Mesenchymal stem cell (in vitro differentiated cells and primary cell): ENCODE measurements around the gene CD300LB.

ENCODE experiments used
- DNase-seq: peaks from one replicate; pipeline ENCODE4 v3.0.0-alpha.2; 2013
- H2AFZ ChIP-seq: one replicate; pipeline ENCODE4 v1.6.1; 2013; ENCODE audit warnings: low read depth, mild to moderate bottlenecking, control low read depth, inconsistent platforms, low read length, moderate library complexity
- H2AK5ac ChIP-seq: 2 replicates; pipeline ENCODE4 v1.6.1; 2013; ENCODE audit warnings: low read length, moderate library complexity, mild to moderate bottlenecking, inconsistent platforms; ENCODE audit not compliant: severe bottlenecking
- H2BK120ac ChIP-seq: one replicate; pipeline ENCODE4 v1.6.1; 2013; ENCODE audit warnings: low read depth, mild to moderate bottlenecking, inconsistent platforms, low read length, moderate library complexity
- H2BK12ac ChIP-seq, 2 experiments: one replicate each; pipeline ENCODE4 v1.6.1; 2013; ENCODE audit warnings: inconsistent platforms in 2 of 2, low read length in 2 of 2, mild to moderate bottlenecking in 2 of 2, moderate library complexity in 2 of 2, control low read depth in 1 of 2
- H2BK15ac ChIP-seq: one replicate; pipeline ENCODE4 v1.6.1; 2013; ENCODE audit warnings: mild to moderate bottlenecking, low read depth, inconsistent platforms; ENCODE audit not compliant: poor library complexity, severe bottlenecking
- H2BK5ac ChIP-seq: 2 replicates; pipeline ENCODE4 v1.6.1; 2013; ENCODE audit warnings: low read depth, mild to moderate bottlenecking, low read length, control low read depth, inconsistent platforms; ENCODE audit not compliant: poor library complexity, severe bottlenecking
- H3K14ac ChIP-seq, 2 experiments: one replicate each; pipeline ENCODE4 v1.6.1; 2013; ENCODE audit warnings: inconsistent platforms in 2 of 2, low read length in 2 of 2, control low read depth in 1 of 2, mild to moderate bottlenecking in 1 of 2, moderate library complexity in 1 of 2
- H3K18ac ChIP-seq, 2 experiments: one replicate each; pipeline ENCODE4 v1.6.1; 2013; ENCODE audit warnings: inconsistent platforms in 2 of 2, low read length in 2 of 2, control low read depth in 1 of 2, low read depth in 1 of 2, mild to moderate bottlenecking in 1 of 2
- H3K23ac ChIP-seq, 2 experiments: one replicate each; pipeline ENCODE4 v1.6.1; 2013; ENCODE audit warnings: inconsistent platforms in 2 of 2, low read length in 2 of 2, mild to moderate bottlenecking in 2 of 2, moderate library complexity in 2 of 2, control low read depth in 1 of 2
- H3K27ac ChIP-seq: 2 replicates; pipeline ENCODE4 v1.5.1; 2013; ENCODE audit warnings: mild to moderate bottlenecking, moderate library complexity, low read length, control low read depth, inconsistent platforms; ENCODE audit not compliant: poor library complexity, severe bottlenecking
- H3K27me3 ChIP-seq, 2 experiments: 2 replicates each; pipeline versions ENCODE4 v1.6.1 to v1.7.0; 2013; ENCODE audit warnings: low read length in 2 of 2, mild to moderate bottlenecking in 2 of 2, moderate library complexity in 2 of 2, control low read depth in 1 of 2, inconsistent platforms in 1 of 2; ENCODE audit not compliant: control insufficient read depth in 1 of 2, insufficient read depth in 1 of 2
- H3K36me3 ChIP-seq, 2 experiments: 2 replicates each; pipeline versions ENCODE4 v1.6.1 to v1.7.0; 2013; ENCODE audit warnings: low read length in 2 of 2, control low read depth in 1 of 2, inconsistent platforms in 1 of 2, low read depth in 1 of 2, mild to moderate bottlenecking in 1 of 2; ENCODE audit not compliant: insufficient read depth in 2 of 2, control insufficient read depth in 1 of 2
- H3K4ac ChIP-seq, 2 experiments: one replicate each; pipeline ENCODE4 v1.6.1; 2013; ENCODE audit warnings: inconsistent platforms in 2 of 2, low read length in 2 of 2, mild to moderate bottlenecking in 2 of 2, moderate library complexity in 2 of 2, control low read depth in 1 of 2, low read depth in 1 of 2
- H3K4me1 ChIP-seq: 2 replicates; pipeline ENCODE4 v1.6.1; 2013; ENCODE audit warnings: low read depth, low read length, control low read depth; ENCODE audit not compliant: control insufficient read depth, insufficient read depth
- H3K4me2 ChIP-seq: 2 replicates; pipeline ENCODE4 v1.6.1; 2013; ENCODE audit warnings: low read length, mild to moderate bottlenecking, inconsistent platforms; ENCODE audit not compliant: poor library complexity, severe bottlenecking
- H3K4me3 ChIP-seq, 2 experiments: 2 replicates each; pipeline versions ENCODE4 v1.5.1 to v1.7.0; 2013; ENCODE audit warnings: low read length in 2 of 2, mild to moderate bottlenecking in 2 of 2, control low read depth in 1 of 2, low read depth in 1 of 2; ENCODE audit not compliant: insufficient read depth in 1 of 2
- H3K79me1 ChIP-seq: replicated peaks from 2 replicates; pipeline ENCODE4 v1.6.1; 2013; ENCODE audit warnings: mild to moderate bottlenecking, control low read depth, low read length, inconsistent platforms; ENCODE audit not compliant: poor library complexity, severe bottlenecking
- H3K9ac ChIP-seq: 2 replicates; pipeline ENCODE4 v1.7.0; 2013; ENCODE audit warnings: mild to moderate bottlenecking, low read length, moderate library complexity
- H3K9me3 ChIP-seq: 2 replicates; pipeline ENCODE4 v1.7.0; 2013; ENCODE audit warnings: mild to moderate bottlenecking, low read length; ENCODE audit not compliant: control insufficient read depth
- H4K8ac ChIP-seq: one replicate; pipeline ENCODE4 v1.6.1; 2013; ENCODE audit warnings: inconsistent platforms, mild to moderate bottlenecking, low read length, moderate library complexity
- H4K91ac ChIP-seq: one replicate; pipeline ENCODE4 v1.6.1; 2013; ENCODE audit warnings: mild to moderate bottlenecking, low read length, inconsistent platforms
- WGBS: methylation state at CpG from one replicate; pipeline ENCODE4 v1.1.7; 2013; ENCODE audit warnings: mixed read lengths; 5-methylcytosine and 5-hydroxymethylcytosine counted together

Gene CD300LB

GRCh38 chr17:74522381-74523105, 8.7 kb downstream of the CD300LB start:
- Histone ChIP-seq H2BK12ac (no peak overlapping the region), H3K23ac (no peak overlapping the region), H3K4me2 (no peak overlapping the region), H3K4me1 (no peaks in the 10 kb centered on the region), H3K27me3 (peaks cover 0 to 15% of the 10 kb centered on the region in 2 experiments), H3K36me3 (no peaks in the 10 kb centered on the region), H3K27ac (no peak overlapping the region), H2BK120ac (no peak overlapping the region), H2AK5ac (no peak overlapping the region), H3K14ac (no peak overlapping the region), H4K8ac (no peak overlapping the region), H3K4me3 (no peak overlapping the region), H2BK5ac (no peak overlapping the region), H3K9me3 (peaks cover 19% of the 10 kb centered on the region), H2BK15ac (no peak overlapping the region), H2AFZ (no peak overlapping the region), H3K79me1 (no peaks in the 10 kb centered on the region), H3K9ac (no peak overlapping the region), H4K91ac (no peak overlapping the region), H3K18ac (no peak overlapping the region), H3K4ac (no peak overlapping the region)
- WGBS: 71% methylated on average over 10 of the region's 10 CpGs
- DNase-seq: no peak

- Histone ChIP-seq H3K4me3 (no peak overlapping the region), H3K4me2 (no peak overlapping the region), H3K4me1 (no peaks in the 10 kb centered on the region), H2BK15ac (no peak overlapping the region), H3K4ac (no peak overlapping the region), H2BK12ac (no peak overlapping the region), H2AK5ac (no peak overlapping the region), H2BK120ac (no peak overlapping the region), H3K27me3 (peaks cover 0 to 8% of the 10 kb centered on the region in 2 experiments), H4K8ac (no peak overlapping the region), H3K14ac (no peak overlapping the region), H2BK5ac (no peak overlapping the region), H3K23ac (no peak overlapping the region), H3K27ac (no peak overlapping the region), H3K9ac (no peak overlapping the region), H3K18ac (no peak overlapping the region), H3K9me3 (peaks cover 14% of the 10 kb centered on the region), H3K79me1 (no peaks in the 10 kb centered on the region), H3K36me3 (no peaks in the 10 kb centered on the region), H4K91ac (no peak overlapping the region), H2AFZ (no peak overlapping the region)
- no peak for DNase-seq
- 86% methylated on average over 6 of the region's 9 CpGs for WGBS
These were observed 9.5 kb downstream of the CD300LB start for GRCh38 chr17:74521701-74522201.

- no peak overlapping the region for H2BK5ac ChIP-seq
- no peak overlapping the region for H3K27ac ChIP-seq
- no peak overlapping the region for H2BK15ac ChIP-seq
- no peaks in the 10 kb centered on the region for H3K4me1 ChIP-seq
- no peak overlapping the region for H2AK5ac ChIP-seq
- H3K18ac ChIP-seq: no peak overlapping the region
- no peak overlapping the region for H3K14ac ChIP-seq
- no peaks in the 10 kb centered on the region for H3K36me3 ChIP-seq
- H3K4me3 ChIP-seq: no peak overlapping the region
- no peak overlapping the region for H3K4me2 ChIP-seq
- H3K27me3 ChIP-seq: peaks cover 0 to 7% of the 10 kb centered on the region in 2 experiments
- no peak overlapping the region for H3K4ac ChIP-seq
- no peak overlapping the region for H2AFZ ChIP-seq
- H4K91ac ChIP-seq: no peak overlapping the region
- no peak overlapping the region for H2BK120ac ChIP-seq
- DNase-seq: no peak
- WGBS: 87% methylated on average over 19 of the region's 21 CpGs
- no peak overlapping the region for H4K8ac ChIP-seq
- H3K23ac ChIP-seq: no peak overlapping the region
- H3K9ac ChIP-seq: no peak overlapping the region
- H2BK12ac ChIP-seq: no peak overlapping the region
- H3K79me1 ChIP-seq: no peaks in the 10 kb centered on the region
- H3K9me3 ChIP-seq: peaks cover 14% of the 10 kb centered on the region
These were observed 10.3 kb downstream of the CD300LB start for GRCh38 chr17:74520790-74521480.

- no peak overlapping the region for H3K4me3 ChIP-seq
- no peak overlapping the region for H3K14ac ChIP-seq
- H2BK5ac ChIP-seq: no peak overlapping the region
- H3K4me2 ChIP-seq: no peak overlapping the region
- H3K27me3 ChIP-seq: peaks cover 0 to 7% of the 10 kb centered on the region in 2 experiments
- H3K4ac ChIP-seq: no peak overlapping the region
- no peak overlapping the region for H3K27ac ChIP-seq
- no peak overlapping the region for H3K9ac ChIP-seq
- no peak overlapping the region for H2BK12ac ChIP-seq
- H3K79me1 ChIP-seq: no peaks in the 10 kb centered on the region
- H2BK15ac ChIP-seq: no peak overlapping the region
- H3K36me3 ChIP-seq: no peaks in the 10 kb centered on the region
- H4K8ac ChIP-seq: no peak overlapping the region
- H4K91ac ChIP-seq: no peak overlapping the region
- peaks cover 14% of the 10 kb centered on the region for H3K9me3 ChIP-seq
- H2AK5ac ChIP-seq: no peak overlapping the region
- no peak overlapping the region for H2BK120ac ChIP-seq
- WGBS: 93% methylated on average over 3 of the region's 3 CpGs
- no peaks in the 10 kb centered on the region for H3K4me1 ChIP-seq
- no peak for DNase-seq
- no peak overlapping the region for H3K23ac ChIP-seq
- no peak overlapping the region for H3K18ac ChIP-seq
- H2AFZ ChIP-seq: no peak overlapping the region
These were observed 11.2 kb downstream of the CD300LB start for GRCh38 chr17:74520016-74520434.
